DLD1 (cell line): Measurements from ENCODE around the gene C4A.
"Not testable (repeated sequence)": the region's sequence is repeated elsewhere in the genome, so short reads cannot be mapped to it uniquely, and the experiment has no call there.

Source experiments
- in situ Hi-C: cut with HindIII; loops from 2 replicates; pipeline ENCODE4 v1.10.0; 2017; ENCODE audit warnings: low sequenced_read_pairs

The C4A gene

GRCh38 chr6:32022100-32022499 lies 40.2 kb downstream of the C4A start:
- in situ Hi-C loops = not testable (repeated sequence)

GRCh38 chr6:32028631-32029030 lies 46.8 kb downstream of the C4A start:
- in situ Hi-C loops = not testable (repeated sequence)

- in situ Hi-C loops = not testable (repeated sequence)
Measured at GRCh38 chr6:32029553-32029952, 47.7 kb downstream of the C4A start.

GRCh38 chr6:32035283-32036013 lies 53.6 kb downstream of the C4A start:
- in situ Hi-C loops = not testable (repeated sequence)

DNA sequence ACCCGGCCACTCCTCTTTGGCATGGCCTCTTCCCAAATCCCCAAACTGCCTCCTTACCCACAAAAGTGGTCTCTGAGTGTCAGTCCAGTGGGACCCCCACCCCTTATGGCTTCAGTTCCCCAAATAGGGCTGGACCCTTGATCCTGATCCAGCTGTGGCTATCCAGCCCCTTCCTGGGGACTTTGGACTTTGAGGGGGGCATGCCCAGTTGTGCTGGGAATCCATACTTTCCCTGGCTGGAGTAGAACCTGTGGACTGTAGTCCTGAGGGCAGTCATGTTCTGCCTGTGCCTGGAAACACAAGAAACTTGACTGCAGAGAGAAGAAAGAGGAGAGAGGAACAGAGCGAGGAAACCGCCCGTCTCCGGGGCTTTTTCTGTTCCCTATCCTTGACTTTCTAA lies 55.3 kb downstream of the C4A start:
- in situ Hi-C loops = not testable (repeated sequence)

DNA sequence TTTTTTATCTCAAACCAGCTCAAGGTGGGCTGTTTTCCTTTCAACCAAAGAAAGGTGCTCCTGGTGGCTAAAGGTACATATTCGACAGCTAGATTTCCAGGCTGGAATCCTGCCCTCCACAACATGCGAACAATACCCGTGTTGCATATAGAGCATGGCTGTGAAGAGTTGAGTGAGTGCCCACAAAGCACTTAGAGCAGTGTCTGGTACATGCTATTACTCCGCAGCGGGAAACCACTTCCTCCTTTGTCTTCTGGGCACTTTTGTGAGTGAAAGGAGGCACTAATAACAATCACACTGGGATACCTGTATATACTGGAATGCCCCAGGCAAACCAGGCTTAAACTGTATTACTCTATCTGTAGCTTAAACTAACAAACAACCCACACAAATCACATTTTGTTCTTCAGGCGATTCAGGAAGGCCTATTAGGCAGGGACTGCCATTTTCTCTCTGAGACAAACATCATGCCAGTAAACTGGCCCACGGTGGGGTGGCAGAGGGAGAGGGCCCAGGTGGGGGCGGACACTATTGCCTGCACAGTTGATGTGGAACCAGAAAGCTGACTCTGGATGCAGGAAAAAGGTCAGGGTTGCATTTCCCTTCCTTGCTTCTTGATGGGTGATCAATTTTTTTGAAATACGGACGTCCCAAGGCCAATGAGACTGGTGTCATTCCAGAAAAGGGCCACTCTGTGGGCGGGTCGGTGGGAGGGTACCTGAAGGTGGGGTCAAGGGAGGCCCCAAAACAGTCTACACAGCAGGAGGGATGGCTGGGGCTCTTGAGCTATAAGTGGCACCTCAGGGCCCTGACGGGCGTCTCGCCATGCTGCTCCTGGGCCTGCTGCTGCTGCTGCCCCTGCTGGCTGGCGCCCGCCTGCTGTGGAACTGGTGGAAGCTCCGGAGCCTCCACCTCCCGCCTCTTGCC lies 56.0 kb downstream of the C4A start, which contains the start of gene CYP21A2:
Gene CYP21A2 (plus strand): TSS at position 818 of the 927 bp plus-strand sequence. CDS start 8 bp downstream, at position 826.
- in situ Hi-C loops = not testable (repeated sequence)

- in situ Hi-C loops = not testable (repeated sequence)
Measured at GRCh38 chr6:32038878-32039277, 57.0 kb downstream of the C4A start.

DNA sequence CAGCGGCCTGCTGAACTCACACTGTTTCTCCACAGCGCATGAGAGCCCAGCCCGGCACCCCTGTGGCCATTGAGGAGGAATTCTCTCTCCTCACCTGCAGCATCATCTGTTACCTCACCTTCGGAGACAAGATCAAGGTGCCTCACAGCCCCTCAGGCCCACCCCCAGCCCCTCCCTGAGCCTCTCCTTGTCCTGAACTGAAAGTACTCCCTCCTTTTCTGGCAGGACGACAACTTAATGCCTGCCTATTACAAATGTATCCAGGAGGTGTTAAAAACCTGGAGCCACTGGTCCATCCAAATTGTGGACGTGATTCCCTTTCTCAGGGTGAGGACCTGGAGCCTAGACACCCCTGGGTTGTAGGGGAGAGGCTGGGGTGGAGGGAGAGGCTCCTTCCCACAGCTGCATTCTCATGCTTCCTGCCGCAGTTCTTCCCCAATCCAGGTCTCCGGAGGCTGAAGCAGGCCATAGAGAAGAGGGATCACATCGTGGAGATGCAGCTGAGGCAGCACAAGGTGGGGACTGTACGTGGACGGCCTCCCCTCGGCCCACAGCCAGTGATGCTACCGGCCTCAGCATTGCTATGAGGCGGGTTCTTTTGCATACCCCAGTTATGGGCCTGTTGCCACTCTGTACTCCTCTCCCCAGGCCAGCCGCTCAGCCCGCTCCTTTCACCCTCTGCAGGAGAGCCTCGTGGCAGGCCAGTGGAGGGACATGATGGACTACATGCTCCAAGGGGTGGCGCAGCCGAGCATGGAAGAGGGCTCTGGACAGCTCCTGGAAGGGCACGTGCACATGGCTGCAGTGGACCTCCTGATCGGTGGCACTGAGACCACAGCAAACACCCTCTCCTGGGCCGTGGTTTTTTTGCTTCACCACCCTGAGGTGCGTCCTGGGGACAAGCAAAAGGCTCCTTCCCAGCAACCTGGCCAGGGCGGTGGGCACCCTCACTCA lies 57.7 kb downstream of the C4A start:
- in situ Hi-C loops = not testable (repeated sequence)

GRCh38 chr6:32040299-32041049 lies 58.6 kb downstream of the C4A start:
- in situ Hi-C loops = not testable (repeated sequence)

- in situ Hi-C loops = not testable (repeated sequence)
Measured at GRCh38 chr6:32041050-32041321, 59.1 kb downstream of the C4A start.

GRCh38 chr6:32041385-32041784 lies 59.5 kb downstream of the C4A start:
- in situ Hi-C loops = not testable (repeated sequence)

- in situ Hi-C loops = not testable (repeated sequence)
Measured at GRCh38 chr6:32042276-32042675, 60.4 kb downstream of the C4A start.

- in situ Hi-C loops = not testable (repeated sequence)
Measured at GRCh38 chr6:32043589-32044380, 61.9 kb downstream of the C4A start.

DNA sequence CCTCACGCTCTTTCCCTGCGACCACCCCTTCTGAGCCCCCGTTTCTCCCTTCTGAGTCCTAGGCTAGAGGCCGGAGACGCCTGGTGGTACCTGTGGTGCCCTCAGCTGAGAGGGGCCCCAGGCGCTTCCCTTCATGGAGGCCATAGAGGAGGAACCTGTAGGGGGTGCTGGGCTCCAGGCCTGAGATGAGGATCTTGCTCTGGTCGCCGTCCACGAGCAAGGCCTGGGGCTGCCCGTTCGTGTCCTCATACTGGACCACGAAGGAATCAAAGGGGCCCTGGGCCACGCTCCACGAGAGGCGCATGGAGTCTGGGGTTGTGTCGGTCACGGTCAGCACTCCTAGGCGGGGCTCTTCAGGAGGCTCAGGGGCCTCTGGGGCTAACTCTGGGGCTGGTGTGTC lies 63.1 kb downstream of the C4A start:
- in situ Hi-C loops = not testable (repeated sequence)

DNA sequence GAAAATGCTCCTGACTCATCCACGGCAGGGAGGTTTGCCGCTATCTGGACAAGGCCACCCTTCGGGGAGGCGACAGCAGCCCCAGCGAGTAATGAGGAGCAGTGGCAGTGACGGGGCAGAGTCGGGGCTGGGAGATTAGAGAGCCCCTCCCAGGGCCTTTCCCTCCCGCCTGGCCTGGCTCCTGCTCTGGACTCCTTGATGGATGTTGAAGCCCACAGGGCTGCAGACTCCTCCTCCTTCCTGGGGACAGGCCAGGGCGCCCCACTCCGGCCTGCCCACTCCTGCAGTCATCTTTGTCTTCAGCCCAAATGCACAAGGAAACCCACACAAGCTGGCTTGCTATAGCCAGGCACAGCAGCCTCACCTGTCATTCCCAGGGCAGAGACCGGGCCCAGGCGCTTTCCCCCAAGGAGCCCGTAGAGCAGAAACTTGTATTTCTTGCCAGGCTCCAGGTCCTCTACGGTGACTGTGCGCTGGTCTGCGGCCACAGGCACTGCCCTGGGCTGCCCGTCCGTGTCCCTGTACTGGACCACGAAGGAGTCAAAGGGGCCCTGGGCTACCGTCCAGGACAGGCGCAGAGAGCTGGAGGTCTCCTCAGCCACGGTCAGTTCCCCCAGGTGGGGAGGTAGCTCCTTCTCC lies 64.1 kb downstream of the C4A start:
- in situ Hi-C loops = no loop called here

DNA sequence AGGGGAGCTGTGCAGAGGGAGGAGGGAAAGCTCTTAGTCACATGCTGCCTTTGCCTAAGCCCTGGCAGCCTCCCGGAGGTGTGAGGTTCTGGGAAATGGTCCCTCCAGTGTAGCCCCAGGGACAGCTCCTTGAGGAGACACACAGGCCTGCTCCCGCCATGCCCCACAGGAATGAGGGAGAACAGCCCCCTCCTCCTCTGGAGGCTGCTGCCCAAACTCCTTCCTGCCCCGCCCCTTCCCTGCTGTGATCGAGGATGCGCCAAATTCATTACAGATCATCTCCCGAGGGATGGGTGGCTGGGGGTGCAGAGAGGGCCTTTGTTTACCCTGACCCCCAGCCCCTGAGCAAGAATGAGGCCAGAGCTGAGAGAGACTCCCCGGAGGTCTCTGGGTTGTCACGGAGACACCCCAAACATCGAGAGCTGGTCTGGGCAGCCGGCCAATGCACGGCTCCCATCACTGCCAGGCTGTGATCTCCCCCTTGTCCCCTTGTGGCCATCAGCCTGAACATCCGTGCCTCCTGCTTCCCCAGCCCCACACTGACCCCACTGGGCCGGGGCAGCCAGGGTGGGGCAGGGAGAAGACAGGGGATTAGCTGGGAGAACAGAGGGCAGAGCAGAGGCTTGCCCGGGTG lies 64.7 kb downstream of the C4A start:
- in situ Hi-C loops = no loop called here

GRCh38 chr6:32047084-32047478 lies 65.2 kb downstream of the C4A start:
- in situ Hi-C loops = no loop called here

DNA sequence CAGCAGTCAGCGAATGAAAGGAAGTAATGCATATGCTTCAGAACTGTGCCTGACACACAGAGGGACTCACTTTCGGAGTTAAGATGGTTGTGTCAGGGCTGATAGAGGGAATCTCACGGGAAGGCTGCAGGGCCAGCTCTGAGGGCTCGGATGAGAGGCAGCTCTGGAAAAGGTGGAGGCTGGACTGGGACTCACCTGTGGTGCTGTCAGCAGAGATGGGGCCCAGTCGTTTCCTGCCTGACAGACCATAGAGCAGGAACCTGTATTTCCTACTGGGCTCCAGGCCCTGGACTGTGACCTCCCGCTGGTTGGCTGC lies 65.6 kb downstream of the C4A start:
- in situ Hi-C loops = no loop called here
